Hematopoietic multipotent progenitor cell treated with erythropoietin and hydrocortisone succinate and interleukin-3 and kit ligand, for 8 days (in vitro differentiated cells): ENCODE measurements around the gene ZNF19.
A peak's percentile ranks its signal among the peaks of the same experiment; 100 is the strongest.

Experiments
- DNase-seq: peaks from one replicate; pipeline ENCODE4 v3.0.0-alpha.2; 2015

ZNF19 gene

DNA sequence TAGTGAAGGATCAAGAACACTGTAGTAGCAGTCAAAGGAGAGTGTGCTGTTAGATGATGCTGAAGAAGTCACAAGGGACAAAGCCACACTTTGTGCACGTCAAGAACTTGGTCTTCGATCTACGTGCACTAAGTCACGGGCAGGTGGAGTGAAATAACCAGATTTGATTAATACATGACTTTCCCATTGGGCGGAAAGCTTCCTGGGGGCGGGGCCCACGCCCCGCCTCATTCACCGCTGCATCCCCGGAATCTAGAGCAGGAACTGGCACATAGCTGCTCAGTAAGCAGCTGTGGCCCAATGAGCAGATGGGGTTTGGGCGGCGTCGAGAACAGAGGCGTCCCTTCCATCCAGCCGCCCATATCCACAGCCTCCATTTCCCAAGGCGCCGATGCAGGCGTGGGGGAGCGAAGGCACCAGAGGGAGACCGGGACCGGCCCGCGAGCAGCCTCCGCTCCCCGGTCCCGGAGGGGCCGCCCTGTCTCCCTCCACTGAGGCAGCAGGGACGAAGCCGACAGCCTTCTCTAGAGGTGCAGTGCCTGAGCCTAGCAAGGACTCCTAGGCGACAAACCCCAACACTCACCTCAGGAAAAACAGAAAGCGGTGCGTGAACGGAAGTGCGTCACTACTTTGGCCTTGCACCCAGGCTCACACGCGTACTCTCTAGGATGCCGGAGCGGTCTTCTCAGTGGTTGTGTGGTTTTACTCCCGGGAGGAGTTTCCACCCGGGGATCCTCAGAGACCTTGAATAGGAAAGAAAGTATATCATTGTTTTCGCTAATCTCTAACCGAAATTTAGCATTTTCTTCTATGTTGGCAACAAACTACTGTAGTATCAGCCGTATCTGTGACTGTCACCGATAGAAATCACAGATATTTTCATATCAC, 4.9 kb downstream of the ZNF19 start:
- DNase-seq = peak; percentile 94

DNA sequence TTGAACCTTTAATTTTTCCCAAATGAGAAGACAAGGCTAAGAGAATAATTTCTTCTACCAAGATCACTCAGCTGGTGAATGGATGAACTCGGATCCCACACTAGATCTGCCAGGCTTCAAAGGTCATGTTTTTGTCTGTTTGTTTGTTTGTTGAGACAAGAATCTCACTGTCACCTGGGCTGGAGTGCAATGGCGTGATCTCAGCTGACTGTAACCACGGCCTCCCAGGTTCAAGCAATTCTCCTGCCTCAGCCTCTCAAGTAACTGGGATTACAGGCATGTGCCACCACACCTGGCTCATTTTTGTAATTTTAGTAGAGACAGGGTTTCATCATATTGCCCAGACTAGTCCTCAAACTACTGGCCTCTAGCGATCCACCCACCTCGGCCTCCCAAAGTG, 6.6 kb downstream of the ZNF19 start:
- no peak for DNase-seq

DNA sequence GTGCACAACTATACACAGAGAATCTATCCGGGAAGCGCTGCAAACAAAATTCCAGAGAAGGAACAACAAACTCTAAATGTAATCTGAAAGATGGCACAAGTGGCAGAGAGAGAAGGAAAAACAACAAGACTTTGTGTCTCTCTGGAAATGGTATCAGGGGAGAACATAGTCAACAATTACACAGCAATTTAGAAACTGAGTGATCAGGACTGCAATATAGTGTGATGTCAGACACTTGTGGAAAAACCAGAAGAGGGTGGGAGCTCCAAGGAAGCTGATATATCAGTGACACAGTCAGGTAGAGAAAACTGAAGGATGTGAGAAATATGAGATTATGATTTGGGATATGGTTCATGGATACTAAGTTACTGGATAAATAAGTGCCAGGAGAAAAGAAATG, 8.2 kb downstream of the ZNF19 start:
- DNase-seq = no peak

DNA sequence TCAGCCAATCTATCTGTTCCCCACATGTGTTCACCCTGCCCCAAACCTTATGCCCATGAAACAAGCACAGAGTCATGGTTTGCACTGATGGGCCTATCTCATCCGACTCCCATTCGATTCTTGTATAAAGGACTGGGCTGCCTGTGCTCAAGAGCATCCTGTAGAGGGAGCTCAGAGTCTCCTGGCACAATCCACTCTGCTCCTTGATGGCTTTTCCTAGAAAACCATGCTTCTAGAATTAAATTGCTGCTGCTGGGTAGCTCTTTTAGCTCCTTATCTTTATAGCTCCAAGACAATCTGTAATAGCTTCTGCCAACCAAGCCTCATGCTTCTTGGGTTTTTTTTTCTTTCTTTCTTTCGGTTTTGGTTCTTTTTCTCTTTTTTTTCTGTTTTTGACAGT, 9.7 kb downstream of the ZNF19 start:
- DNase-seq = peak; percentile 94

DNA sequence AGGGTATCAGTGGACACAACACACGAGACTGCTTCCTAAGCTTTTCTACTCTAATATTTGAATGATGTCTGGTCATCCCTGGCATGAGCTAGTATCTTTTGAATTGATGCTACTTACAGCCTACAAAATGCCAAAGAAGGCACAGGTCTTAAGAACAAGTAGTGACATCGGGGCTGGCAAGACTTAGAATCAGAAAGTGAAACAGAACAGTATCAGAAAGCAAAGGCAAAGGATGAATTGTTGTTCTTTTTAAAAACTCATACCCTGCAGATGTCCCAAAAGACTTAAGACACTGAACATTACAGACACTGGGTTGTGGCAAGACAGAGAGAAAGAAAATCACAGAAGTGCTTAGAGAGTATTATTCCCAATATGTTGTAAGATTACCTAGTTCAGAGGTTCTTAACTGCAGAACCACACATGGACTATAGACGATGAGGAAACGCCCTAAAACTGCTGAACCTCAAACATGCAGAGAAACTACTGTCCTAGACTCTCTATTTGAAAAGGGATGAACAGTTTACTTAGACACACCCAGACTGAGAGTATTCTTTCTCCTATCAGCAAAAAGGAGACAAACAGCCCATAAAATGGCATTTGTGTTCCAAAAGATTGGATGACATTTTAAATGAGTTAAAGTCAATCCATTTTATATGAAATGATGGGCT, 12.5 kb downstream of the ZNF19 start:
- DNase-seq = no peak

DNA sequence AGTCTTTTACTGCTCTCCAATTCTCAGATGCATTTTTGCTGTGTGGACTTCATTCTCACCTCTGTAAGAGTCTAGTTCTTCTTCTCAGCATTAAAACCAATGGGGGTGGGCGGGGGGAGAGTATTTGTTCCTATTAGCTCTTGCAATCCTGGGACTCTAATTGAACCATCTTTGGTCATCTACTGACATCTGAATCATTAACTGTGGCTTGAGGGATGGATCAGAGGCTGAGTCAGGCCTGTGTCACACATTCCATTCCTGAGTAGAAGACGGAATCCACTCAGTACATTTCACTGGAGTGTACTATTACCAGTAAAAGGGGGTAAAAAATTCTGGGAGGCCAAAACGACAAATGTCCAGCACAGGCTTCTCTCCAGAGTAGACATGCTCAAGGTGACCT, 14.3 kb downstream of the ZNF19 start:
- DNase-seq = no peak

DNA sequence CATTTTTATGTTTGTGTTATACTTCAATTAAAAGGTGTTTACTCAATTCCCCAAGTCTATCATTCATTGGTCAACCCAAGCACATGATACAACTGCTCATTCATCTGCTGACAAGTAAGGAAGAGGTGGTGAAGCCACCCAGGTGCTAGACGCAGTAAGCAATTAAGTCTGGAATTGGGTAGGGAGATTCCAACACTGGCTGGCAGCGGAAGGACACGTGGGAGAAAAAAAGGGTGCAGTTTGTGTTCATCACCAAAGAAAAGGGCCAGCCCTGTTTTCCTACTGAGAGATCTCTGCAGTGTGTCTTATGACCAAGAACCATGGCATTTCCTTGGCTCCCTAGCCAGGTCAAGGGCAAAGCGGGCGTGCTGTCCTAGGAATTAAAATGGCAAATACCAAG, 15.2 kb downstream of the ZNF19 start:
- DNase-seq = no peak

DNA sequence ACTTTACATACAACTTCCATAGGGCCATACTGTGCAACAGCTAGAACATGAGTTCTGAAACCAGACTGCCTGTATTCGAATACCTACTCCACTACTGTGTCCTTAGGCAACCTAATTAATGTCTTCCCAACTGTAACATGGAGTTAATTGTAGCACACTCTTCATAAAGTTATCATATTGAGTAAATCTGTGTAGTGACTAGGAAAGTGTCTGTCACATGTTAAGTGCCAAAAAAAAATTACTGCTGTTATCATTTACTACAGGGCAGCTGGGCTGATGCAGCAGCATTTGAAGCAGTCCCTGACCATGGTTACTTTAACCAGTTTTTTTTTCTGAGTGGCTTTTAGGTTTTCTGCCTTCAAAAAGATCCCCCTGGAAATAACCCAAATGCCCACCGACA, 16.2 kb downstream of the ZNF19 start:
- no peak for DNase-seq

DNA sequence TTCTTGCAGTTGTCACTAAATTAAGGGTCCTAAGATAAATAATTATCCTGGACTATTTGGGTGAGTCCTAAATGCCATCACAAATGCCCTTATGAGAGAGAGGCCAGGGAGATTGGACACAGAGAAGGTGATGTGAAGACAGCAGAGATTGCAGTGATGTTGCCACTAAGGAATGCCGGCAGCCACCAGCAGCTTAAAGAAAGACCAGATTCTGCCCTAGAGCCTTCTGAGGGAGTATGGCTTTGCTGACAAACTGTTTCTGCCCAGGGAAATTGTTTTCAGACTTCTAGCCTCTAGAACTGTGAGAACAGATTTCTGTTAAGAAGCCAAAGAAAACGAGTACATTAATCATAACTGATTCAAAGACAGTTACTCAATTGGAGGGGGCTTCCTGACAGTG, 17.1 kb downstream of the ZNF19 start:
- no peak for DNase-seq

DNA sequence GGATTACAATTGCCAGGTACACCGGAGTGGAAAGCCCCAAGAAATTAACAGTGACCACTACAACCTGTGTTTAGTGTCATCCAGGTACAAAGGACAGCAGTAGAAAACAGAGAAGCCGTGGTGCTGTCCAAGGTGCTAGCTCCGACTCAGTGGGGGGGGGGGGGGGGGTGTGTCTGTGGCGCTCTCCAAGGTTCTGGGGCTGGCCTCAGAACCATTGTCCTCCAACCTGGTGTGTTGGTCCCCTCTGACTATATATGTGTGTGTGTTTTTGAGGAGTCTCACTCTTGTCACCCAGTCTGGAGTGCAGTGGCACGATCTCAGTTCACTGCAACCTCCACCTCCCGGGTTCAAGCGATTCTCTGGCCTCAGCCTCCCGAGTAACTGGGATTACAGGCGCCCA, 21.3 kb downstream of the ZNF19 start:
- DNase-seq = peak; percentile 48

DNA sequence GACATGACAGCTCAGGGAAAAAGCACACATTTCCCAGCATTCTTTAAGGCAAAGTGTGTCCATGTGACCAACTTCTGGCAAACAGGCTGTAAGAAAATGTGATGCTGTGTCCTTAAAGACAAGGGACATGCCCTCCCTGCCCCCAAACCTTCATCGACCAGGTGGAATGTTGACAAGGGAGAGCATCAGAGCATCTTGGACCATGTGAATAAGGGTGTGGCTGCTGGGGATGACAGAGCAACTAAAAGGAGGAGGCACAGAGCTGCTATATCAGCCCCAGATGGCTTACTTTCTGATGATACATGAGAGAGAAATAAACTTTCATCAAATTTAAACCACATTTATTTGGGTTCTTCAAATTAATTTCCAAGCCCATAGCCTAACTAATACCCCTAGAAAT, 24.9 kb downstream of the ZNF19 start:
- peak; percentile 51 for DNase-seq

DNA sequence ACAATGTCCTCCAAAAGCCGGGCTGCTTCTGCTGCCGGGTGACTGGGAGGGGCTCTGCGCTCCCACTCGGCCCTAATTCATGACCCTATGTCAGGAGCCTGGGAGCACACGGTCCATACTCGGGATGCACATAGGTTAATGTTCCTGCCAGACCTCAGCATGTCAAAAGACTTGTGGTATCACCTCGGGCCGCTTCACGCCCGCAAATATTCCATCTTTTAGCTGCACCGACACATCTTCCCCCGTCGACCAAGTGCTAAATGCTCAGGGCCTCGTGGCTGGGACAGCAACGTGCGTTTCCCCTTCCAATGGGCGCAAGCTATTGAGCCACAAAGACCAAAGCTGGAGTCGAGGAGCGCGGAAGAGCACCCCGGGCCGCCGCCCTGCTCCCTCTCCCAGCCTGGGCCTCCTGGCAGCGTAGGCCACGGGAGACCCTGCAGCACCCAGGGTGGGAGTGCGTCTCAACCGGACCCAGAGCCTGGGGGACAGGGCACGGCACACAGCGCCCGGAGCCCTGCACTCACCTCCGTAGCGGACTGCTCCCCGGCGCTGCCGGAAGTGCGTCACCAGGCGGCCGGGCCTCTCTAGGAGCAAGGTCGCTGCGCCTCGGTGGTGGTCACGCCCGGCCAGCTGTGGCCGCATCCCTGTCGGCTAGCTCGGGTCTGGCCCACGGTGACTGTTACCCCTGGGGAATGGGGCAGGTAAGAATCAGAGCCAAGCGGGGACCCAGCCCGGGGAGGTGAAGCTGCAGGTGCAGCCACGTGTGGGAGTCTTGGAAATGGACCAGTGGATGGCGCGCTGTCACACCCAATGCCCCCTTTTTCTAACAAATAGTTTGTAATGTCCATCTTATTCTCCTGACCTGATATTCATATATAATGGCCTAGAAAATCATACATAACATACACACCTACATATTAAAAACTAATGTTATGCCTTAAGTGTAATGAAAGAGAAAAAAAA, 27.2 kb downstream of the ZNF19 start, which contains the start of gene ZNF23:
Gene ZNF23, minus strand, starts transcription at position 562 of the 963 bp plus-strand sequence. CDS start 5,451 bp downstream, outside the sequence.
- peak; percentile 77 for DNase-seq

DNA sequence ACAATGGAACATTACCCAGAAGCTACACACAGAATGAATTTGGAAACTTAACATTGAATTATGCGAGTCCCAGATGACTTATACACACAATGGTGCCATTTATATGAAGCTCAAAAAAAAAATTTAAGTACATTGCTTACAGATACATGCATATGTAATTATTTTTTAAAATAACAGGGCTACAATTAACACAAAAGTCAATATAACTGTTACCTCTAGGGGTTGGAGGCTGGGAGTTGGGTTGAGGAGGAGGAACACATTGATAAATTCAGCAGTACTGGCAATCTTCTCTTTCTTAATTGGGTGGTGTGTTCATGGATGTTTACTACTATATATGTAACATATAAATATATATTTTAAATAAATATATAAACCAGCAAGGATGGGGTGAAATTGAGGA, 28.2 kb downstream of the ZNF19 start:
- peak; percentile 53 for DNase-seq

DNA sequence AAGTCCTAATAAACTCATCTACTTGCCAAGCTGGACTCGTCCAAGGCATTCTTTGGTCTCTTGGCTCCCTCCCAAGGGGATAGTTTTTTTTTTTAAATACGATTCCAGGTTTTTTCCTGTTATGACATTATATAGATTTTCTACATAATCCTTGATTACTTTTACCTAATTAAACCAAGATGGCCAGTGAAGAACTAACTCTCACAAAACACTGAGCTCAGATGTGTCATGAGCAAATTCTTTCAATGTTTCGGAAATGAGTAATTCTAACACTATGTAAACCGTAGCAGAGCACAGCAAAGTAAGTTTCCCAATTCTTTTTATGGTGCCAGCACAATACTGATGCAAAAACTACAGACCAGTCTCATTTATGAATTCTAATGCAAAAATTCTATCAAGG, 28.9 kb downstream of the ZNF19 start:
- no peak for DNase-seq

DNA sequence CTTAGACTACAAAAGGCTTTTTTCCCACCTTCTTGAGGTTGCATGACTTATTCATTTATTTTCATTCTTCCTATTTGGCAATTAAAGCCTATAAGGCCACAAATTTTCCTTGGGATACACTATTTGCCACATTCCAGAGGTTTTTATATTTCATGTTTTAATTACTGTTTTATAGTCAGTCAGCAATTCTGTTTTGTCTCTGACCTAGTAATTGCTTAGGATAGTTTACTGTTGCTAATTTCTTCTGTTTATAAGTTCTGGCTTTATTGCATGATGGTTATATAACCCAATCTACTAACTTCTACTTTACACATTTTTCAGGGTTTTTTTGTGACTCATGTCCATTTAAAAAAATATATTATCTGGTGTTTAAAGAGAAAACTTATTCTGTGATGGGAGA, 29.6 kb downstream of the ZNF19 start:
- DNase-seq = no peak

DNA sequence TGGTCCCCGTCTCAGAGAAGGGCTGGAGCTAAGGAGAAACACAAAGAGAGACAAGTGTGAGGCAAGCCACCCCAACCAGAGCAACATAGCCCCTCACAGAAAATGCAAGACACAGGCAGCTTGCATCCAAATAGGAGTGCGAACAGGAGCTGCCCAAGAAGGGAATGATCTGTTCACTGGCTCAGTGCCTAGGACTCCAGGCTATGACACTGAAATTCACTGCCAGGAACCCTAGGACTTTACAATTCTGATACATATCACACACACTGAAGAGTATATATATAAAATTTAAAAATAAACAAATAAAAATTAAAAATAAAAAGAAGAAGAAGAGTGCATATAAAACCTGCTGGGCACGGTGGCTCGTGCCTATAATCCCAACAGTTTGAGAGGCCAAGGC, 32.3 kb downstream of the ZNF19 start:
- no peak for DNase-seq

DNA sequence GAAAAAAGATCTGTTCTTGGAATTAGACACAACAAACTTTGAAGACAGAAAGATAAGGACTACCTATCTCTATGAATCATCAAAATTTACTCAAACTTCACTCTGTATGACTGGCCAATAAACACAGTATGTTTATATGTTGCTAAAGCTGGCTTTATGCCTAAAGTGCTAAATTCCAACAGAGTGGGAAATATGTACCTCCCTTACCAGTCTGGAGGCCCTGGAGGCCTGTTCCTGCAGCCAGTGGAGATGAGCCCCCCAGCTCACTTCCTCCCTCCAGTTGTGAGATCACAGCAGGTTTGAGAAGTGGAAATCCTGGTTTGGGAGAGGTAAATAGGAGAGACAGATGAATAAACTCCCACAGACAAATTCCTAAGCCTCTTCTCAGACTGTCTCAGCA, 36.1 kb downstream of the ZNF19 start:
- DNase-seq = no peak

DNA sequence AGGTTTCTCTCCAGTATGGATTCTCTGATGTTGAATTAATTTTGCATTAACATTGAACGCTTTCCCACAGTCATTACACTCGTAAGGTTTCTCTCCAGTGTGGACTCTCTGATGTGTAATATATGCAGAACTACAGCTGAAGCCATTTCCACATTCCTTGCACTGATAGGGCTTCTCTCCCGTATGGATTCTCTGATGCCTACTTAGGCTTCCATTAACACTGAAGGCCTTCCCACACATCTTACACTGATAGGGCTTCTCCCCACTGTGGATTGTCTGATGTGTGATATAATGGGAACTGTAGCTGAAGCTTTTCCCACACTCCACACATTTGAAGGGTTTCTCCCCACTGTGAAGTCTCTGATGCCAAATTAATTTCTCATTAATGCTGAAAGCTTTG, 40.1 kb downstream of the ZNF19 start:
- DNase-seq = no peak

DNA sequence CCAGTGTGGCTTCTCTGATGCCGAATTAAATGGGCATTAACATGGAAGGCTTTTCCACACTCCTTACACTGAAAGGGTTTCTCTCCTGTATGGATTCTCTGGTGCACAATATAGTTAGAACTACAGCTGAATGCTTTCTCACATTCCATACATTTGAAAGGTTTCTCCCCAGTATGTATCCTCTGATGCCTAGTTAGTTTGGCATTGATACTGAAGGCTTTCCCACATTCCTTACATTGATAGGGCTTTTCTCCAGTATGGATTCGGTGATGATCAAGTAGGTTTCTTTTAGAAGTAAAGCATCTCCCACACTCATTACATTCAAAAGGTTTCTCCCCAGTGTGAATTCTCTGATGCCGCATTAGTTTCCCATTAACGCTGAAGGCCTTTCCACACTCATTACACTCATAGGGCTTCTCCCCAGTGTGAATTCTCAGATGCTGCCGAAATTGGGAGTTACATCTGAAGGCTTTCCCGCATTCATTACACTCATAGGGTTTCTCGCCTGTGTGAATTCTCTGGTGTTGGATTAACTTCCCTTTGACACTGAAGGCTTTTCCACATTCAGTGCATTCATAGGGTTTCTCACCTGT, 40.8 kb downstream of the ZNF19 start:
- DNase-seq = no peak

DNA sequence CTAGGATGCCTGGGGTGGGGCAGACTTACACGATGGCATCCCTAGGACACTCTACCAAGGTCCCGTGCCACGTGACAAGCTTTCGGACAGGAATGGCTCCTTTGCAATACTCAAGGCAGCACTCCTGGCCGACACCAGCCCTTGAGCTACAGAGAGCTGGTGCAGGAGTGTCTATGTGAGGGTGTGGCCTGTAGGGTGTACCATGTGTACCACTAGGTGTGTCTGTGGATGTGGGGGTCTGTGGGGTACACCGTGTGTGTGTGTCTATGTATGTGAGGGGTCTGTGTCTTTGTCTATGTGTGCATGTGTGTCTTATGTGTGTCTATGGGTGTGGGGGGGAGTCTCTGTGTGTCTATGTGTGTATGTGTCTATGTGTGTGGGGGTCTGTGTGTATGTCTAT, 45.4 kb downstream of the ZNF19 start:
- no peak for DNase-seq

DNA sequence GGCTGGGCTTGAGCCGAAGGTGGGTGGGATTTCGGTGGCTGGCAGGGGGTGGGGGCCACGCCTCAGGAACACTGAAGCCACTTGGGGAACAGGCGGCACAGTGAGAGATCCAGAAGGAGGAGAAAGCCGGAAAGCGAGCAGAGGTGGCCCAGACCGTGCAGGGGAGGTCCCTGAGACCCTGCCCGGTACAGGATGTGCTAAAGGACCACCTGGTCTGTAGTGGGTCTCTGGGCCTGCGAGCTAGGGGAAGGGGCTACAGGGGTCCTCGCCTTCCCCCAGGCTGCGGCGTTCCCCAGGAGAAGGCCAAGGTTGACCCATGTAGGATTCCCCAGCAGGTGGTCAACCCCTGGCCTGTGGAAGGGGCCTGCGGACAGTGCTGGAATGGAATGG, 47.1 kb downstream of the ZNF19 start, which contains the start of gene TLE7:
Gene TLE7, minus strand, starts transcription at position 4 of the 390 bp plus-strand sequence. CDS start 8,730 bp downstream, outside the sequence.
- DNase-seq = no peak

DNA sequence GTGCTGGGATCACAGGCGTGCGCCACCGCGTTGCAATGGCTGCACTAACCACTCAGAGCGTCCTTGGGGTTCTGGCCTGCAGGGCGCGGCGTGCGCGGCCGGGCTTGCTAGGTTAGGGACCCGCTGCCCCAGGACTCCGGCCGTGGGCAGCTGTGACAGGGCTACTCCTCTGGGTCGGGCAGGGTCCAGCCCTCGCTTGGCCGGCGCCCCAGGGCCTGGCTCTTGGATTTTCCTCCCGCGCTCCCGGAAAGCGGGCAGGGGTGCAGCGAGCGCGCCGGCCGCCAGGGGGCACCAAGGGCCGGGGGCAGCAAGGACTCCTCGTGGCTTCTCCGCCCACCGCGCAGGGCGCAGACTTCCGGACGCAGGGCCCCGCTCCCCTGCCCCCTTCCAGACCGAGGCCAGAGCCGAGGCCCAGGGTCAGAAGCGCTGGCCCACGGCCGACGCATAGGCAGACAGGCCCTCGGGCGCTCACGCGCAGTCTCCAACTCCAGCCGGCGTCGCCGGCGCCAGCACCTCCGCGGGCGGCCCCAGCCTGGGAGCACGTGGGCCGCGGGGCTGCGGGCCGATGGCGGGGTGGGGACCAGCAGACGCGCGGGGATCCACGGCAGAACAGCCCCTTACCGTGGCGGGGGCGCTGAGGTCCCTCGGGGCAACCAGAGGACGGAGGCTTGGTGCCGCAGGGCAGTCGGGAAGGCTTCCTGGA, 47.6 kb downstream of the ZNF19 start:
- DNase-seq = peak; percentile 17
